Stimulated activated CD4-positive, alpha-beta T cell treated with anti-CD3 and anti-CD28 coated beads, Interleukin-15, amount 100 ng/mL, for 48 hours (primary cell): Measurements from ENCODE around the gene TBC1D14.

Source experiments
- DNase-seq, 2 donors: peaks; one replicate each; pipeline ENCODE4 v3.0.0-alpha.2; 2020; ENCODE audit warnings: low read depth in 2 of 2

The TBC1D14 gene

GRCh38 chr4:7020856-7021255 is 111.2 kb downstream of the TBC1D14 start:
- no peak for DNase-seq

DNA sequence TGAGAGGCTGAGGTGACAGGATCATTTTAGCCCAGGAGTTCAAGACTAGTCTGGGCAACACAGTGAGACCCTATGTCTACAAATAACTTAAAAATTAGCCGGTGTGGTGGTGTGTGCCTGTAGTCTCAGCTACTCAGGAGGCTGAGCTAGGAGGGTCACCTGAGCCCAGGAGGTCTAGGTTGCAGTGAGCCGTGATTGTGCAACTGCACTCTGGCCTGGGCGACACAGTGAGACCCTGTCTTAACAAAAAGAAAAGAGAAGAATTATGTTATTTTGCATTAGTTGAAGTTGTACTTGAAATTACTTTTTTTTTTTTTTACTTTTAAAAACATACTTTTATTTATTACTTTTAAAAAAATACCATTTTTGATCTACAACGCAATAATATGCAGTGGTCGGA is 111.7 kb downstream of the TBC1D14 start:
- DNase-seq, result no peak

- DNase-seq, result no peak
Measured at GRCh38 chr4:7021930-7022664, 112.5 kb downstream of the TBC1D14 start.

DNA sequence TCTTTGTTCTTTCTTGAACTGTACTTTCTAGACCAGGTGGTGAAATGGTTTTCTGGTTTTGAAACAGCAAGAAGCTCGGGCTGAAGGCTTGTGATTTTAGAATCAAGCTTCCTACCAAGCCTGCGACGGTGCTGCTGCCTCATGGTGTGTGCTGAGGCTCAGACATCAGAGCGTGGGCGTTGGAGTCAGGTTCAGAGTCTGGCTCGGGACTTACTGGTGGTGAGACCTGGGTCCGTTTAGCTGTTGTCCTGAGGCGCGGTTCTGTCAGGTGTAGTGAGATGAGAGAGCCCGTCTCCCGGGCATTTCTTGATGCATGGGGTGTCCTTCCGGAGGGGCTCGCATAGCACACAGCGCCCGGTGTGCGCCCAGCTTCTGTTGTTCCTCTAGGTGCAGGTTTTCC is 113.9 kb downstream of the TBC1D14 start:
- no peak for DNase-seq

DNA sequence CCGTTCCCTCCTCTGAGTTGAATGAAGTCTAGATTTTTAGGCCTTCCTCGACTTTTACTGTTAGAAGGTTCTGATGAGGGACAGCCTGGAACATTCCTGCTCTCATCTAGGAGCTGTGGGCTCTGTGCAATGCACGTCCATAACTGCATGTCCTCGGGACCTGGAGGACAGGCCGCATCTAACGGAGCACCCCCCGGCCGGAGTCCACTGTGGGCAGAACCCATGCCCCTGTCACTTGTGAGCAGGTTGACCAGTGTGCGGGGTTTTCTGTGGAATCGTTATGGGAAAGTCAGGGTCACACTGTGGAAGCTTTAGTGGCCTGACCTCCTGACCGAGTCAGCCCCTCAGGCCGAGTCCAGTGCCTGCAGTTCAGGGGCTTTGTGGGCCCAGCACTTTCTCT is 114.3 kb downstream of the TBC1D14 start:
- no peak for DNase-seq

DNA sequence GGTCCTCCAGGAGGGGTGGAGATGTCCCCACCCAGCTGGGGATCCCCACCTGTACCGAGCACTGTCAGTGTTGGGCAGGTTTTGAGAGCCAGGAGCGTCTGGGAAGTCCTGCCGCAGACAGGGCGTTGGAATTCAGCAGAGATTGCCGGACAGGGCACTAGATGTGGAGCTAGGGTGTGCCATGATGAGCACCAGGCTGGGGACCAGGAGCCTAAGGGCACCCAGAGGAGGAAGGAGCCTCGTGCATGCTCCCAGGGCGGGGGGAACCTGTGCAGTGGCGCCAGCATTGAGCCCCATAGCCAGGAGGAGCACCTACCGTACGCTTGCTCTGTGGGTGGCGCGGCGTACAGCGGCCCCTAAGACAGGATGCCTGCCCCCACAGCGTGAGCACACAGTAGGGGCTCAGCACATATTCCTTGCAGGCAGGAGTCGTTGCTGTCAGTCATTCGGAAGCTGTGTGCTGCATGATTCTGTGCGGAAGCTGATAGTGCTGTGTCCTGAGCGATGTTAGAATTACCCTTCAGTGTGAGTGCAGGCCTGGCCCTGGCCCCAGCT is 114.8 kb downstream of the TBC1D14 start:
- no peak for DNase-seq

GRCh38 chr4:7025040-7025602 is 115.5 kb downstream of the TBC1D14 start:
- no peak for DNase-seq

- no peak for DNase-seq
Measured at GRCh38 chr4:7026107-7026506, 116.5 kb downstream of the TBC1D14 start.

GRCh38 chr4:7027284-7027683 is 117.7 kb downstream of the TBC1D14 start:
- no peak for DNase-seq

DNA sequence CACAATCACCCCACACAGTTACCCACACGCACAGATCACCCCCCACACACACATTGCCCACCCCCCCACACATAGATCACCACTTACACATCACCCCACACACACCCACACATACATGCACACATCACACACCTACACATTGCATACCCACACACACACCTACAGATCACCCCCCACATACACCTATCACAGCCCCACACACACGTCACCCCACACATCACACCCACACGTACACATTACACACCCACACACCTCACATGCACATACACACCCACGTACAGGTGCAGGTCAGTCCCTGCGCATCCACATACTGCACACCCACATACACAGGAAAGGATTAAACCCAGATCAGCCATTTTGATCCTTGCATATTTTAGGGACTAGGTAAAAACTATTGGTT is 118.3 kb downstream of the TBC1D14 start:
- no peak for DNase-seq

DNA sequence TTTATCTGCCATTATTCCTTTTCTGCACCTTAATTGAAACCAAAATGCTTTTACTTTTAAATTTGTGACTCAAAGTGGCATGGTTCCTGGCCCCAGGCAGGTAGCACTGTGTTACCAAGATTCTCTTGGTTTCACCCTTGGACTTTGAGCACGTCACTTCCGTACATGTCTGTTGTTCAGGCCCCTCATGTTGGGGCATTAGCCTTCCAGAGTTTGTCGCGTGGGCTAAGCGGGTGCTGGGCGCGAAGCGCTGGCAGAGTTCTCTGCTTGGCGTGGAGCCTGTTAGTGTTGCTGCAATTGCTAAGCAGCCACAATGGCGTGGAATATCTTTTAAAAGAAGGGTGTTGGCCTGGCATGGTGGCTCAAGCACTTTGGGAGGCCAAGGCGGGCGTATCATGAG is 119.6 kb downstream of the TBC1D14 start:
- no peak for DNase-seq

GRCh38 chr4:7029921-7030320 is 120.3 kb downstream of the TBC1D14 start:
- no peak for DNase-seq

GRCh38 chr4:7030856-7031255 is 121.2 kb downstream of the TBC1D14 start:
- no peak for DNase-seq

- DNase-seq, result no peak
Measured at GRCh38 chr4:7031558-7032449, 122.2 kb downstream of the TBC1D14 start.

- no peak for DNase-seq
Measured at GRCh38 chr4:7032596-7032995, 123.0 kb downstream of the TBC1D14 start.

GRCh38 chr4:7034262-7035081 is 124.8 kb downstream of the TBC1D14 start:
- no peak for DNase-seq

DNA sequence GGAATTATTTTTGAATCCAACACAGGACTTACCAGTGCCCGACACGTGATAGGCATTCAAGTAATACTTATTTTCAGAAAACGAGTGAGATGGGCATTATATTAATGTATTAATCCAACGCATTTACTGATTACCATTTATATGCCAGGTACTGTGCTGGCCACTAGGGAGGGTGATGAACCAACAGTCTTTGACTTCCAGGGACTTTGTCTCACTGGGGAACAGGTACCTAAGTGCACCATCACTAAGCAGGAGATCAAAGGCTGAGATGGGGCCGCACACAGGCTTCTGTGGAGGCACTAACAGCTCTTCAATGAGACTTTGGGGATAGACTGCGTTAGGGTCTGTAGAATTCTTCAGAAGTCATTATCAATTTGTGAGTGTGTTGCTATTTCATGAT is 127.8 kb downstream of the TBC1D14 start:
- no peak for DNase-seq

- DNase-seq, result no peak
Measured at GRCh38 chr4:7040765-7041164, 131.1 kb downstream of the TBC1D14 start.

GRCh38 chr4:7041246-7041645 is 131.6 kb downstream of the TBC1D14 start:
- DNase-seq, result no peak

DNA sequence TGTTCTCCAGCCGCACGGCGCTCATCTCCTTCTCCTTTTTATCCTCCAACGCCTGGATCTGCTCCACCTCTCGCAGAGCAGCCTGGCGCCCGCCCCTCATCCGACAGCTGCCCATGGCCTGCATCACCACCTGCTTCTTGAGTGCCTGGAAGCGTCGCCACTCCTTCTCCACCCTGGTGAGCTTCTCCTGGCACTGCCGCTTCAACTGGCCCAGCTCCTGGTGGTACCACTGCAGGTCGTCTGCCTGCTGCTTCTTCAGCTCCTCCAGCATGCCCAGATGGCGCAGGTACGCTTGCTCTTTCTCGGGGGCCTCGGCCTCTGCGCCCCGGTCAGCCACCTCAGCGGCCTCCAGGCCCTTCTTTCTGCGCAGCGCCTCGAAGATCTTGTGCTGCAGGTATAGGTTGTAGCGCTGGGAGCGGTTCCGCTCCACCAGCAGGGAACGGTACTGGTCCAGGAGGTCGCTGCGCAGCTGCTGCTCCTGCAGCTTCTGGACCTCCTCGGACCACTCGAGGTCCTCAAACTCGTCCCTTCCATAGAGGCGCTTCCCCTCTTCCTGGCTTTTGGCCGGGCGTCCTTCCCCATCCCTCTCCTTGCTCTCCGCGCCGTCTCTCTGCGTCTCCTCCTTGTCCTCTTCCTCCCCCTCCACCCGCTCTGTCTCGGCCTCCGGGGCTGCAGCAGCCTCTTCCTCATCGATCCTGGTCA is 132.3 kb downstream of the TBC1D14 start:
- no peak for DNase-seq
